Measurements from ENCODE around the gene NECTIN4. TPM values are rescaled to one million over a fixed set of nuclear protein-coding genes. Genes with fewer than 3 reads are reported as not detected.

NECTIN4 gene
- polyA plus RNA-seq, 1 experiment, result not detected

GRCh38 chr1:161079436-161080110 is 9.8 kb downstream of the NECTIN4 start:
- no peak for DNase-seq (ENCODE audit: low read depth)
- POLR2A ChIA-PET, result no interaction called here
- CTCF ChIA-PET, result interaction anchor here (0.7 to 12.3 kb wide), 4 partner anchors 10 to 89 kb away, joined by 3 to 132 read pairs (median 5); partner anchors contain the start of genes ARHGAP30 and KLHDC9
- TF ChIP-seq CTCF (IDR thresholded peaks at IDR 0.05; ENCODE audit: insufficient read depth, low read depth, low read length), result no peak
- Histone ChIP-seq H3K4me3 (ENCODE audit: low read depth, low read length) (no peak overlapping the region), H3K36me3 (ENCODE audit: control insufficient read depth, insufficient read depth, low read length) (no peaks in the 10 kb centered on the region), H3K27me3 (ENCODE audit: control insufficient read depth, insufficient read depth, low read length) (no peaks in the 10 kb centered on the region)

DNA sequence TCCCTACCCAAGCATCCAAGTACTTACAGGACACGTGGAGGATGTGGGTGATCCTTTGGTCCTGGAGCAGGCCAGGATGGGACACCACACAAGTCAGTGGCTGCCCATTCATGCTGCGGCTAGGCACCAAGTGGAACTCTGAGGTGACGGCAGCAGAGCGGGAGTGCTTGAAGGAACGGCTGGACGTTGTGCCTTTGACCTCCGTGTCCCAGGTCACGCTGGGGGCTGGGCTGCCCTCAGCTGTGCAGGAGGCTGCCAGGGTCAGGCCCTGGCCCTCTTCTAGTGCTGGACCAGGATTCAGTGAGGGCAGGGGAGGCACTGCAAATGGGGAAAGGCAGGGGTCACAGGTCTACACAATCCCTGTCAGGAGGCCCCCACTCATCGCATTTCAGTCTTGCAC is 11.9 kb downstream of the NECTIN4 start:
- CTCF ChIA-PET, result interaction anchor here (12.3 kb wide), 1 partner anchor 19 kb away, joined by 132 read pairs; the partner anchor contains the start of gene KLHDC9
- POLR2A ChIA-PET, result no interaction called here
- Histone ChIP-seq H3K4me3 (ENCODE audit: low read depth, low read length) (no peak overlapping the region), H3K27me3 (ENCODE audit: control insufficient read depth, insufficient read depth, low read length) (no peaks in the 10 kb centered on the region), H3K36me3 (ENCODE audit: control insufficient read depth, insufficient read depth, low read length) (no peaks in the 10 kb centered on the region)
- DNase-seq (ENCODE audit: low read depth), result no peak
- TF ChIP-seq CTCF (IDR thresholded peaks at IDR 0.05; ENCODE audit: insufficient read depth, low read depth, low read length), result no peak

- no peak for DNase-seq (ENCODE audit: low read depth)
- POLR2A ChIA-PET, result no interaction called here
- CTCF ChIA-PET, result interaction anchor here (12.3 kb wide), 1 partner anchor 20 kb away, joined by 132 read pairs; the partner anchor contains the start of gene KLHDC9
- H3K36me3 ChIP-seq (ENCODE audit: control insufficient read depth, insufficient read depth, low read length), result no peaks in the 10 kb centered on the region
- no peaks in the 10 kb centered on the region for H3K27me3 ChIP-seq (ENCODE audit: control insufficient read depth, insufficient read depth, low read length)
- H3K4me3 ChIP-seq (ENCODE audit: low read depth, low read length), result no peak overlapping the region
- TF ChIP-seq CTCF (IDR thresholded peaks at IDR 0.05; ENCODE audit: insufficient read depth, low read depth, low read length), result no peak
Observed at GRCh38 chr1:161076410-161076809, 12.9 kb downstream of the NECTIN4 start.

DNA sequence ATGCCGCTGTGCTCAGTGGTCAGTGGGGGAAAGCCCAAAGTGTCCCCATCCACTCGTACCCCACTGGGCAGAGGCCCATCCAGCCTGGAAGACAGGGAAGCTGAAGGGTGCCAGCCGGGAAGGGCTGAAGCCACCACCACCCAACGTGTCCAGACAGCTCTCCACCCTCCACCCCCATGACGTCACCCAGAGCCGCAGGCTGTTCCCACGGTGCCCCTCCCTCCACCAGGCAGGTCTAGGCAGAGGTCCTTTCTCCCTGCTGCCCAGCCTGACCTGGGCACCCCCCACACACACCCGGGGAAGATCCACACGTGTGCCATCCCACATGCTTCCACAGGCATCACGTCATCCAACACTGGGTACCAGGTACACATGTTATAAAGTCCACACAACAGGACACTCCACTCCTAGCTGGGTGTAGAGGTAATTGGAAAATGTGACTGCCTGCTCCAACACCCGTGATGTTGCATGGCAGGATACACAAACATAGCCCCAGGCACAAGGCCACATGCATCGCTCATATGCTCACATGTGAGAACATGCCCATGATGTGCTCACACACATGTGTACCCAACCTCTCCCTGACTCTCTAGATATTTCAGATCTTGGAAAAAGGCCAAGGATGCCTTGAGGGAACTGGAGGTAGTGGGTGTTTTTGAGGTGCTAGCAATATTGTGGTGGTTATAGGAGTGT is 14.5 kb downstream of the NECTIN4 start:
- ChIA-PET CTCF (interaction anchor here (12.3 kb wide), 1 partner anchor 22 kb away, joined by 132 read pairs; the partner anchor contains the start of gene KLHDC9), POLR2A (no interaction called here)
- H3K27me3 ChIP-seq (ENCODE audit: control insufficient read depth, insufficient read depth, low read length), result no peaks in the 10 kb centered on the region
- no peak overlapping the region for H3K4me3 ChIP-seq (ENCODE audit: low read depth, low read length)
- TF ChIP-seq CTCF (IDR thresholded peaks at IDR 0.05; ENCODE audit: insufficient read depth, low read depth, low read length), result no peak
- DNase-seq (ENCODE audit: low read depth), result no peak
- H3K36me3 ChIP-seq (ENCODE audit: control insufficient read depth, insufficient read depth, low read length), result no peaks in the 10 kb centered on the region

GRCh38 chr1:161073474-161074121 is 15.8 kb downstream of the NECTIN4 start:
- TF ChIP-seq CTCF (IDR thresholded peaks at IDR 0.05; ENCODE audit: insufficient read depth, low read depth, low read length), result no peak
- POLR2A ChIA-PET, result no interaction called here
- DNase-seq (ENCODE audit: low read depth), result no peak
- CTCF ChIA-PET, result interaction anchor here (1.0 to 12.3 kb wide), 3 partner anchors 23 to 86 kb away, joined by 3 to 132 read pairs (median 5); partner anchors contain the start of gene KLHDC9
- H3K27me3 ChIP-seq (ENCODE audit: control insufficient read depth, insufficient read depth, low read length), result no peaks in the 10 kb centered on the region
- no peaks in the 10 kb centered on the region for H3K36me3 ChIP-seq (ENCODE audit: control insufficient read depth, insufficient read depth, low read length)
- no peak overlapping the region for H3K4me3 ChIP-seq (ENCODE audit: low read depth, low read length)
